ENCODE measurements around the gene MID1.
A peak's percentile ranks its signal among the peaks of the same experiment; 100 is the strongest.

Gene MID1

GRCh38 chrX:10620121-10620699, at the start of gene MID1:
Gene MID1 (minus strand): TSS chrX:10620585. CDS start chrX:10567547, 53,038 bp downstream.
- peak; percentile 55 for DNase-seq (ENCODE audit: low read depth)

GRCh38 chrX:10667143-10667542, 46.8 kb upstream of the MID1 start:
- no peak for DNase-seq (ENCODE audit: low read depth)

- no peak for DNase-seq (ENCODE audit: low read depth)
Observed at GRCh38 chrX:10666102-10666501, 45.7 kb upstream of the MID1 start.

GRCh38 chrX:10665681-10666080, 45.3 kb upstream of the MID1 start:
- DNase-seq (ENCODE audit: low read depth) = no peak

- DNase-seq (ENCODE audit: low read depth) = no peak
Observed at GRCh38 chrX:10660171-10660570, 39.8 kb upstream of the MID1 start.

- no peak for DNase-seq (ENCODE audit: low read depth)
Observed at GRCh38 chrX:10656214-10656613, 35.8 kb upstream of the MID1 start.

- no peak for DNase-seq (ENCODE audit: low read depth)
Observed at GRCh38 chrX:10654960-10655359, 34.6 kb upstream of the MID1 start.

- no peak for DNase-seq (ENCODE audit: low read depth)
Observed at GRCh38 chrX:10653302-10653701, 32.9 kb upstream of the MID1 start.

- no peak for DNase-seq (ENCODE audit: low read depth)
Observed at GRCh38 chrX:10649265-10649664, 28.9 kb upstream of the MID1 start.

- DNase-seq (ENCODE audit: low read depth) = no peak
Observed at GRCh38 chrX:10648614-10649013, 28.2 kb upstream of the MID1 start.

GRCh38 chrX:10636851-10637250, 16.5 kb upstream of the MID1 start:
- DNase-seq (ENCODE audit: low read depth) = no peak

GRCh38 chrX:10636337-10636736, 16.0 kb upstream of the MID1 start:
- peak; percentile 49 for DNase-seq (ENCODE audit: low read depth)

GRCh38 chrX:10634392-10635161, 14.2 kb upstream of the MID1 start:
- DNase-seq (ENCODE audit: low read depth) = no peak

- peak; percentile 74 for DNase-seq (ENCODE audit: low read depth)
Observed at GRCh38 chrX:10633722-10634121, 13.3 kb upstream of the MID1 start.

GRCh38 chrX:10631416-10632145, 11.2 kb upstream of the MID1 start:
- DNase-seq (ENCODE audit: low read depth) = no peak

GRCh38 chrX:10630320-10630719, 9.9 kb upstream of the MID1 start:
- no peak for DNase-seq (ENCODE audit: low read depth)

- no peak for DNase-seq (ENCODE audit: low read depth)
Observed at GRCh38 chrX:10629905-10630304, 9.5 kb upstream of the MID1 start.

GRCh38 chrX:10628906-10629305, 8.5 kb upstream of the MID1 start:
- no peak for DNase-seq (ENCODE audit: low read depth)

GRCh38 chrX:10622197-10622596, 1.8 kb upstream of the MID1 start:
- no peak for DNase-seq (ENCODE audit: low read depth)

- DNase-seq (ENCODE audit: low read depth) = no peak
Observed at GRCh38 chrX:10619425-10620046, 849 bp downstream of the MID1 start.

GRCh38 chrX:10618961-10619360, 1.4 kb downstream of the MID1 start:
- DNase-seq (ENCODE audit: low read depth) = no peak

GRCh38 chrX:10617999-10618351, 2.4 kb downstream of the MID1 start:
- no peak for DNase-seq (ENCODE audit: low read depth)

Data from stromal cell of bone marrow (primary cell).